GM23338 (cell line): ENCODE results near the gene MEIS3. TPM values are rescaled to one million over a fixed set of nuclear protein-coding genes. Genes with fewer than 3 reads are reported as not detected.
A peak's percentile ranks its signal among the peaks of the same experiment; 100 is the strongest.

ENCODE experiments used
- ATAC-seq: fragments of 200-7000 bp; cut with Tn5 transposase; 3 replicates; pipeline ENCODE4 v1.9.1; 2020
- DNase-seq: peaks from one replicate; pipeline ENCODE4 v3.0.0-alpha.2; 2015; ENCODE audit warnings: low spot score
- H2AFZ ChIP-seq: fragments of 200-600 bp; sonication (generic); 2 replicates; pipeline ENCODE4 v1.8.0; 2016; ENCODE audit warnings: antibody characterized with exemption, mild to moderate bottlenecking, moderate library complexity
- H3F3A ChIP-seq: fragments of 200-600 bp; sonication (generic); replicated peaks from 2 replicates; pipeline ENCODE4 v1.8.0; 2017; ENCODE audit warnings: antibody characterized with exemption, mixed run types, low read depth
- H3K27ac ChIP-seq: fragments of 200-600 bp; sonication (generic); 2 replicates; pipeline ENCODE4 v1.6.1; 2016; ENCODE audit warnings: low read depth
- H3K27me3 ChIP-seq: fragments of 200-600 bp; sonication (generic); 2 replicates; pipeline ENCODE4 v1.8.0; 2016; ENCODE audit warnings: mild to moderate bottlenecking, mixed run types, moderate library complexity; ENCODE audit not compliant: insufficient read depth
- H3K36me3 ChIP-seq: fragments of 200-600 bp; sonication (generic); 2 replicates; pipeline ENCODE4 v1.8.0; 2016; ENCODE audit warnings: mild to moderate bottlenecking; ENCODE audit not compliant: insufficient read depth
- H3K4me1 ChIP-seq: fragments of 200-600 bp; sonication (generic); 2 replicates; pipeline ENCODE4 v1.8.0; 2016; ENCODE audit warnings: mild to moderate bottlenecking, moderate library complexity; ENCODE audit not compliant: insufficient read depth
- H3K4me2 ChIP-seq: fragments of 200-600 bp; sonication (generic); 2 replicates; pipeline ENCODE4 v1.7.1; 2017; ENCODE audit warnings: mixed run types
- H3K4me3 ChIP-seq: fragments of 200-600 bp; sonication (generic); 2 replicates; pipeline ENCODE4 v1.6.1; 2016; ENCODE audit warnings: mixed run types
- H3K79me2 ChIP-seq: fragments of 200-600 bp; sonication (generic); replicated peaks from 2 replicates; pipeline ENCODE4 v1.8.0; 2017; ENCODE audit warnings: mild to moderate bottlenecking; ENCODE audit not compliant: insufficient read depth
- H3K9me2 ChIP-seq: fragments of 200-600 bp; sonication (generic); 2 replicates; pipeline ENCODE4 v1.8.0; 2017; ENCODE audit not compliant: insufficient read depth
- H4K20me1 ChIP-seq: fragments of 200-600 bp; sonication (generic); replicated peaks from 2 replicates; pipeline ENCODE4 v1.8.0; 2017; ENCODE audit warnings: mild to moderate bottlenecking; ENCODE audit not compliant: insufficient read depth
- H3K27ac Mint-ChIP-seq: 2 replicates; pipeline ENCODE4 v1.8.0; 2020; ENCODE audit warnings: inconsistent platforms, mild to moderate bottlenecking, moderate library complexity, mixed read lengths
- H3K27me3 Mint-ChIP-seq: 3 replicates; pipeline ENCODE4 v1.8.0; 2022; ENCODE audit warnings: low read depth, mild to moderate bottlenecking, moderate library complexity, mixed read lengths, inconsistent platforms; ENCODE audit not compliant: insufficient read depth, poor library complexity
- H3K36me3 Mint-ChIP-seq: 3 replicates; pipeline ENCODE4 v1.8.0; 2021; ENCODE audit warnings: low read depth, mild to moderate bottlenecking, inconsistent platforms, moderate library complexity, mixed read lengths
- H3K4me1 Mint-ChIP-seq: 3 replicates; pipeline ENCODE4 v1.8.0; 2020; ENCODE audit warnings: mild to moderate bottlenecking, inconsistent platforms, mixed read lengths
- H3K4me3 Mint-ChIP-seq: 3 replicates; pipeline ENCODE4 v1.8.0; 2021; ENCODE audit warnings: moderate library complexity, mild to moderate bottlenecking, inconsistent platforms, mixed read lengths
- H3K9me3 Mint-ChIP-seq: 3 replicates; pipeline ENCODE4 v1.8.0; 2020; ENCODE audit warnings: moderate library complexity, mild to moderate bottlenecking, inconsistent platforms, mixed read lengths
- CREB1 ChIP-seq: fragments of 250-450 bp; sonication (Bioruptor Pico); IDR thresholded peaks from 2 replicates; pipeline ENCODE4 v1.5.0; 2020; ENCODE audit warnings: low read depth, mild to moderate bottlenecking, moderate library complexity
- CTCF ChIP-seq, 2 experiments: fragments of 200-600 bp in 1 of 2; sonication (generic) in 1 of 2; conservative IDR thresholded peaks; 2 replicates each; pipeline versions ENCODE4 v1.5.1 to v1.6.1; 2016 to 2017; ENCODE audit warnings: antibody characterized with exemption in 2 of 2, low read depth in 2 of 2, mild to moderate bottlenecking in 2 of 2, moderate library complexity in 1 of 2
- ETS1 ChIP-seq: IDR thresholded peaks from 2 replicates; pipeline ENCODE4 v1.6.1; 2016; ENCODE audit warnings: antibody characterized with exemption
- EZH2 ChIP-seq: fragments of 200-600 bp; sonication (generic); IDR thresholded peaks from one replicate; pipeline ENCODE4 v1.8.0; 2017; ENCODE audit warnings: antibody characterized with exemption, mild to moderate bottlenecking, low read depth; ENCODE audit not compliant: unreplicated experiment
- EZH2phosphoT487 ChIP-seq: fragments of 200-600 bp; sonication (generic); IDR thresholded peaks from one replicate; pipeline ENCODE4 v1.8.1; 2018; ENCODE audit warnings: antibody characterized with exemption; ENCODE audit not compliant: unreplicated experiment
- JUNB ChIP-seq: IDR thresholded peaks from one replicate; pipeline ENCODE4 v1.6.1; 2016; ENCODE audit warnings: antibody characterized with exemption; ENCODE audit not compliant: unreplicated experiment
- NANOG ChIP-seq: IDR thresholded peaks from 2 replicates; pipeline ENCODE4 v1.6.1; 2016; ENCODE audit warnings: antibody characterized with exemption, borderline replicate concordance
- REST ChIP-seq: IDR thresholded peaks from one replicate; pipeline ENCODE4 v1.6.1; 2018; ENCODE audit warnings: antibody characterized with exemption; ENCODE audit not compliant: unreplicated experiment
- STAT1 ChIP-seq: IDR thresholded peaks from one replicate; pipeline ENCODE4 v1.6.1; 2016; ENCODE audit warnings: antibody characterized with exemption; ENCODE audit not compliant: unreplicated experiment
- ZNF331 ChIP-seq: fragments of 250-450 bp; sonication (Bioruptor Pico); IDR thresholded peaks from 2 replicates; pipeline ENCODE4 v1.5.0; 2020; ENCODE audit warnings: low read depth, mild to moderate bottlenecking, moderate library complexity
- polyA plus RNA-seq: library from polyadenylated mRNA; unstranded; fragments of >200 nt; fragmentation: Nextera tagmentation; extraction: Ambion mirVana; gene quantifications from 2 replicates; pipeline ENCODE4 v1.2.1, GENCODE V29; 2016
- total RNA-seq: library from RNA; depleted of rRNA; stranded (reverse); fragments of >200 nt; shearing (Covaris generic); gene quantifications from 2 replicates; pipeline ENCODE4 v1.2.3, GENCODE V29; 2014

MEIS3 gene
- total and polyA plus RNA-seq, 2 experiments from 2014 or later, result 20.6 to 33.7 TPM

- H3K27me3 Mint-ChIP-seq, result peaks cover 44% of the 10 kb centered on the region
- Histone ChIP-seq H3K9me2 (no peaks in the 10 kb centered on the region), H3K79me2 (0 out of 2 replicates have a peak, but pooled peaks cover 7% of the 10 kb centered on the region), H3K27ac (no peak overlapping the region), H3K36me3 (no peaks in the 10 kb centered on the region), H3K4me1 (peaks cover 13% of the 10 kb centered on the region; the same call in 1 of the 2 replicates), H2AFZ (no peak overlapping the region), H3K27me3 (peaks cover 35% of the 10 kb centered on the region), H3K4me2 (no peak overlapping the region), H4K20me1 (no peaks in the 10 kb centered on the region), H3F3A (peaks cover 10% of the 10 kb centered on the region; the same call in 1 of the 2 replicates), H3K4me3 (no peak overlapping the region)
- no peak overlapping the region for H3K4me3 Mint-ChIP-seq
- ATAC-seq, result peak; percentile 35
- H3K36me3 Mint-ChIP-seq, result peaks cover 12% of the 10 kb centered on the region
- H3K9me3 Mint-ChIP-seq, result no peaks in the 10 kb centered on the region; the same call in 2 of the 3 replicates
- no peak for TF ChIP-seq STAT1
- peak; percentile 45 to 93 for TF ChIP-seq CTCF (conservative IDR thresholded peaks at IDR 0.05; ENCODE audit: low read depth in 2 of 2)
- DNase-seq, result peak; percentile 74
- peaks cover 27% of the 10 kb centered on the region for H3K4me1 Mint-ChIP-seq
- no peak overlapping the region for H3K27ac Mint-ChIP-seq
Observed at GRCh38 chr19:47414469-47414868, 4.9 kb downstream of the MEIS3 start.

- peaks cover 47% of the 10 kb centered on the region for H3K27me3 Mint-ChIP-seq
- H3K27ac Mint-ChIP-seq, result no peak overlapping the region
- no peak overlapping the region for H3K4me3 ChIP-seq
- peaks cover 33% of the 10 kb centered on the region for H3K27me3 ChIP-seq
- H3K79me2 ChIP-seq, result 0 out of 2 replicates have a peak, but pooled peaks cover 7% of the 10 kb centered on the region
- H4K20me1 ChIP-seq, result no peaks in the 10 kb centered on the region
- H3K9me2 ChIP-seq, result no peaks in the 10 kb centered on the region
- H3F3A ChIP-seq, result peaks cover 10% of the 10 kb centered on the region; the same call in 1 of the 2 replicates
- H3K4me2 ChIP-seq, result no peak overlapping the region
- no peaks in the 10 kb centered on the region; the same call in 2 of the 3 replicates for H3K9me3 Mint-ChIP-seq
- no peak for DNase-seq
- peaks cover 12% of the 10 kb centered on the region for H3K36me3 Mint-ChIP-seq
- peaks cover 27% of the 10 kb centered on the region for H3K4me1 Mint-ChIP-seq
- H3K4me3 Mint-ChIP-seq, result no peak overlapping the region
- peaks cover 13% of the 10 kb centered on the region; the same call in 1 of the 2 replicates for H3K4me1 ChIP-seq
- H2AFZ ChIP-seq, result no peak overlapping the region
- H3K27ac ChIP-seq, result no peak overlapping the region
- no peak for ATAC-seq
- no peaks in the 10 kb centered on the region for H3K36me3 ChIP-seq
- TF ChIP-seq STAT1 (no peak), CTCF (conservative IDR thresholded peaks at IDR 0.05; ENCODE audit: low read depth in 2 of 2) (no peak), NANOG (no peak), CREB1 (CRISPR knock-in tag) (no peak), EZH2 (no peak), JUNB (no peak), ETS1 (no peak), REST (no peak), ZNF331 (CRISPR knock-in tag) (no peak), EZH2phosphoT487 (no peak)
Observed at GRCh38 chr19:47413941-47414340, 5.4 kb downstream of the MEIS3 start.
